GM06990 (cell line): Measurements from ENCODE around the gene SPNS2.

ENCODE experiments used
- DNase-seq: peaks from one replicate; pipeline ENCODE4 v3.0.0-alpha.2; 2011; ENCODE audit not compliant: insufficient read length; ENCODE audit errors: extremely low read depth
- H3K27me3 ChIP-seq: replicated peaks from 2 replicates; pipeline ENCODE4 v1.6.0; 2011; ENCODE audit warnings: low read length; ENCODE audit not compliant: control insufficient read depth, insufficient read depth
- H3K36me3 ChIP-seq: 2 replicates; pipeline ENCODE4 v1.5.1; 2011; ENCODE audit warnings: low read length; ENCODE audit not compliant: control insufficient read depth, insufficient read depth
- H3K4me3 ChIP-seq: replicated peaks from 2 replicates; pipeline ENCODE4 v1.5.1; 2011; ENCODE audit warnings: low read depth, mild to moderate bottlenecking, control low read depth, low read length
- TF ChIP-seq, protein P1 (sequence below): IDR thresholded peaks from 2 replicates; pipeline ENCODE4 v1.5.1; 2011; ENCODE audit warnings: low read length, control low read depth, mild to moderate bottlenecking, inconsistent platforms; ENCODE audit not compliant: insufficient read depth, poor library complexity, severe bottlenecking

Gene SPNS2

DNA sequence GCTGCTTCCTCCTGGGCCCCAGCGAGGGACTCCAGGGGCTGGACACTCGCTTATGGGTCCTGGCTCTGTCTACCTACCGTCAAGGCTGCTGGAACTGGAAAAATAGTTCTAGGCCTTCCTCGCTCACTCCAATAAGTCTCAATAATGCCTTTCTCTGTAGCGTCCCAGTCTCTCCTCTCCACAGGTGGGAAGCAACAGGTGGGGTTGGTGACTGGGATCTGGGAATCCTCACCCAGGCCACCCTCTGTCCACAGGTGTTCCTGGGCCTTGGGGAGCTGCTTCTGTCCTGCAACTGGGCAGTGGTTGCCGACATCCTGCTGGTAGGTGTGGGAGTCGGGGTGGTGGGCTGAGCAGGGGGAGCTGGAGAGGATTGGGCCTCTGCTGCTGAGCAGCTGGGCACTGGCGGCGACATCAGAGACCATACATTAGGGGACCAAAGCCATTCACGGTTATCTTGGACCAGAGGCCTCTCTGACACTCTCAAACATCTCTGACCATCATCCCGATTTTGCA, 20.3 kb upstream of the SPNS2 start:
- H3K4me3 ChIP-seq: no peak overlapping the region
- DNase-seq: no peak
- TF ChIP-seq, protein P1, sequence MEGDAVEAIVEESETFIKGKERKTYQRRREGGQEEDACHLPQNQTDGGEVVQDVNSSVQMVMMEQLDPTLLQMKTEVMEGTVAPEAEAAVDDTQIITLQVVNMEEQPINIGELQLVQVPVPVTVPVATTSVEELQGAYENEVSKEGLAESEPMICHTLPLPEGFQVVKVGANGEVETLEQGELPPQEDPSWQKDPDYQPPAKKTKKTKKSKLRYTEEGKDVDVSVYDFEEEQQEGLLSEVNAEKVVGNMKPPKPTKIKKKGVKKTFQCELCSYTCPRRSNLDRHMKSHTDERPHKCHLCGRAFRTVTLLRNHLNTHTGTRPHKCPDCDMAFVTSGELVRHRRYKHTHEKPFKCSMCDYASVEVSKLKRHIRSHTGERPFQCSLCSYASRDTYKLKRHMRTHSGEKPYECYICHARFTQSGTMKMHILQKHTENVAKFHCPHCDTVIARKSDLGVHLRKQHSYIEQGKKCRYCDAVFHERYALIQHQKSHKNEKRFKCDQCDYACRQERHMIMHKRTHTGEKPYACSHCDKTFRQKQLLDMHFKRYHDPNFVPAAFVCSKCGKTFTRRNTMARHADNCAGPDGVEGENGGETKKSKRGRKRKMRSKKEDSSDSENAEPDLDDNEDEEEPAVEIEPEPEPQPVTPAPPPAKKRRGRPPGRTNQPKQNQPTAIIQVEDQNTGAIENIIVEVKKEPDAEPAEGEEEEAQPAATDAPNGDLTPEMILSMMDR: no peak
- no peaks in the 10 kb centered on the region for H3K27me3 ChIP-seq
- H3K36me3 ChIP-seq: no peaks in the 10 kb centered on the region

- Histone ChIP-seq H3K27me3 (no peaks in the 10 kb centered on the region), H3K4me3 (no peak overlapping the region), H3K36me3 (no peaks in the 10 kb centered on the region)
- TF ChIP-seq, protein P1: no peak
- DNase-seq: no peak
Observed at GRCh38 chr17:4479340-4479981, 19.2 kb upstream of the SPNS2 start.

- no peak overlapping the region for H3K4me3 ChIP-seq
- TF ChIP-seq, protein P1: no peak
- no peaks in the 10 kb centered on the region for H3K27me3 ChIP-seq
- no peaks in the 10 kb centered on the region for H3K36me3 ChIP-seq
- no peak for DNase-seq
Observed at GRCh38 chr17:4479982-4480751, 18.5 kb upstream of the SPNS2 start.

- no peak overlapping the region for H3K4me3 ChIP-seq
- DNase-seq: no peak
- no peaks in the 10 kb centered on the region for H3K27me3 ChIP-seq
Observed at GRCh38 chr17:4480929-4481898, 17.5 kb upstream of the SPNS2 start.

More at GRCh38 chr17:4480929-4481898, 17.5 kb upstream of the SPNS2 start:
- TF ChIP-seq, protein P1: no peak
- no peaks in the 10 kb centered on the region for H3K36me3 ChIP-seq
